ENCODE results near the gene TLCD2. TPM values are rescaled to one million over a fixed set of nuclear protein-coding genes. Genes with fewer than 3 reads are reported as not detected.

TLCD2 gene
- total and polyA plus RNA-seq, 2 of the 13 experiments (the other 11 are each of a cell fraction or from before 2014, with no cell fraction given), result 0.90 to 1.1 TPM

DNA sequence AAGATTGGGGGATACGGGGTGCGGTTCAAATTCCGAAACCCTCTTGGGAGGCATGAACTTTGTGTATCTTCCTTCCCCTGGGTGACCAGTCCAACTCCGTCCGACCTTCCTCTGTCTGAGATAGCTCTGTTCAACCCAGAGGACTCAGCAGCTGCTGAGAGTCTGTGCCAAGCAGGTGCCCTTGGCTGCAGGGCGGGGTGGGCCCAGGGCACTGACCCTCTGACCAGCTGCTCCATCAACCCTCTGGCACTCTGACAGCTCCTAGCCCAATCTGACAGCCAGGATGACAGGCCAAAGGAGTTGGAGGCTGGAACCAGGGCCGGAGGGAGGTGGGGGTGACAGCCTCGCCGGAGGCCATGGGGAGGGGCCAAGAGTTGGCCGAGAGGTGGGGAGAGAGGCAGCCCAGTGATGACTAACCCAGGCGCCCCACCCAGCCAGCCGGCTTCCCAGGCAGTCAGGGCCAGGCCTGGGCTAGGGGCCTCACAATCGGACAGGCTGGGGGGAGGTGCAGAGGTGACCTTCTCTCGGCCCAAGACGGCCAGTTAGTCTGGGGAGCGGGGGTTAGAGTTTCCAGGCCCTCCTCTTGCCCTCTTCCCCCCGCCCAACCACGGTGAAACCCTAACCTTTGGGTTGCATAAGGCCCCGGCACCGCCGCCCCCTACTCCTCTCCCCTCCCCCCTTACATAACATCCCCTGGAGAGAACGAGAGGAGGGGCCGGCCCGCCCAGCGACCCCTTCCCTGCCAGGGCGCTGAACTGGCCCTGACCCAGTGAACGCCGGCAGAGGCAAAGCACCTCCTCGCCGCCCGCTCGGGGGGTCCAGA lies 5.0 kb upstream of the TLCD2 start (continued):
- TF ChIP-seq, protein P1, sequence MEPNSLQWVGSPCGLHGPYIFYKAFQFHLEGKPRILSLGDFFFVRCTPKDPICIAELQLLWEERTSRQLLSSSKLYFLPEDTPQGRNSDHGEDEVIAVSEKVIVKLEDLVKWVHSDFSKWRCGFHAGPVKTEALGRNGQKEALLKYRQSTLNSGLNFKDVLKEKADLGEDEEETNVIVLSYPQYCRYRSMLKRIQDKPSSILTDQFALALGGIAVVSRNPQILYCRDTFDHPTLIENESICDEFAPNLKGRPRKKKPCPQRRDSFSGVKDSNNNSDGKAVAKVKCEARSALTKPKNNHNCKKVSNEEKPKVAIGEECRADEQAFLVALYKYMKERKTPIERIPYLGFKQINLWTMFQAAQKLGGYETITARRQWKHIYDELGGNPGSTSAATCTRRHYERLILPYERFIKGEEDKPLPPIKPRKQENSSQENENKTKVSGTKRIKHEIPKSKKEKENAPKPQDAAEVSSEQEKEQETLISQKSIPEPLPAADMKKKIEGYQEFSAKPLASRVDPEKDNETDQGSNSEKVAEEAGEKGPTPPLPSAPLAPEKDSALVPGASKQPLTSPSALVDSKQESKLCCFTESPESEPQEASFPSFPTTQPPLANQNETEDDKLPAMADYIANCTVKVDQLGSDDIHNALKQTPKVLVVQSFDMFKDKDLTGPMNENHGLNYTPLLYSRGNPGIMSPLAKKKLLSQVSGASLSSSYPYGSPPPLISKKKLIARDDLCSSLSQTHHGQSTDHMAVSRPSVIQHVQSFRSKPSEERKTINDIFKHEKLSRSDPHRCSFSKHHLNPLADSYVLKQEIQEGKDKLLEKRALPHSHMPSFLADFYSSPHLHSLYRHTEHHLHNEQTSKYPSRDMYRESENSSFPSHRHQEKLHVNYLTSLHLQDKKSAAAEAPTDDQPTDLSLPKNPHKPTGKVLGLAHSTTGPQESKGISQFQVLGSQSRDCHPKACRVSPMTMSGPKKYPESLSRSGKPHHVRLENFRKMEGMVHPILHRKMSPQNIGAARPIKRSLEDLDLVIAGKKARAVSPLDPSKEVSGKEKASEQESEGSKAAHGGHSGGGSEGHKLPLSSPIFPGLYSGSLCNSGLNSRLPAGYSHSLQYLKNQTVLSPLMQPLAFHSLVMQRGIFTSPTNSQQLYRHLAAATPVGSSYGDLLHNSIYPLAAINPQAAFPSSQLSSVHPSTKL (CRISPR knock-in tag; IDR thresholded peaks at IDR 0.05), result 0 out of 2 replicates have a peak, but pooled peaks have one; percentile 39
- TF ChIP-seq NR2F1 (CRISPR knock-in tag; IDR thresholded peaks at IDR 0.05) (no peak; a peak in 1 of 4 replicates), PHF21A (CRISPR knock-in tag; IDR thresholded peaks at IDR 0.05) (peak; percentile 9; the same call in 1 of the 2 replicates), ZNF563 (CRISPR knock-in tag; IDR thresholded peaks at IDR 0.05) (no peak), ZNF629 (CRISPR knock-in tag; conservative IDR thresholded peaks at IDR 0.05) (no peak), FOXK1 (CRISPR knock-in tag; IDR thresholded peaks at IDR 0.05; ENCODE audit: borderline replicate concordance, low read depth) (0 out of 2 replicates have a peak, but pooled peaks have one; percentile 4), ZNF10 (CRISPR knock-in tag; IDR thresholded peaks at IDR 0.05; ENCODE audit: borderline replicate concordance, low read depth) (no peak), ZNF230 (CRISPR knock-in tag; IDR thresholded peaks at IDR 0.05) (no peak), RAD21 (CRISPR knock-in tag; IDR thresholded peaks at IDR 0.05) (no peak), CBFB (CRISPR knock-in tag; IDR thresholded peaks at IDR 0.05) (peak; percentile 35; the same call in 1 of the 2 replicates), MIER3 (CRISPR knock-in tag; IDR thresholded peaks at IDR 0.05; ENCODE audit: borderline replicate concordance) (0 out of 2 replicates have a peak, but pooled peaks have one; percentile 21), ZNF205 (CRISPR knock-in tag; IDR thresholded peaks at IDR 0.05) (0 out of 2 replicates have a peak, but pooled peaks have one; percentile 18), IRF2 (CRISPR knock-in tag; IDR thresholded peaks at IDR 0.05) (peak; percentile 50; the same call in 1 of the 2 replicates), NCOR1 (IDR thresholded peaks at IDR 0.05; ENCODE audit: borderline replicate concordance, low read length) (0 out of 2 replicates have a peak, but pooled peaks have one; percentile 9), GTF3A (CRISPR knock-in tag; conservative IDR thresholded peaks at IDR 0.05) (0 out of 2 replicates have a peak, but pooled peaks have one; percentile 36)
- TF ChIP-seq, protein P2, sequence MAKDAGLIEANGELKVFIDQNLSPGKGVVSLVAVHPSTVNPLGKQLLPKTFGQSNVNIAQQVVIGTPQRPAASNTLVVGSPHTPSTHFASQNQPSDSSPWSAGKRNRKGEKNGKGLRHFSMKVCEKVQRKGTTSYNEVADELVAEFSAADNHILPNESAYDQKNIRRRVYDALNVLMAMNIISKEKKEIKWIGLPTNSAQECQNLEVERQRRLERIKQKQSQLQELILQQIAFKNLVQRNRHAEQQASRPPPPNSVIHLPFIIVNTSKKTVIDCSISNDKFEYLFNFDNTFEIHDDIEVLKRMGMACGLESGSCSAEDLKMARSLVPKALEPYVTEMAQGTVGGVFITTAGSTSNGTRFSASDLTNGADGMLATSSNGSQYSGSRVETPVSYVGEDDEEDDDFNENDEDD (CRISPR knock-in tag; IDR thresholded peaks at IDR 0.05; ENCODE audit: borderline replicate concordance), result 0 out of 2 replicates have a peak, but pooled peaks have one; percentile 15
- TF ChIP-seq, protein P3, sequence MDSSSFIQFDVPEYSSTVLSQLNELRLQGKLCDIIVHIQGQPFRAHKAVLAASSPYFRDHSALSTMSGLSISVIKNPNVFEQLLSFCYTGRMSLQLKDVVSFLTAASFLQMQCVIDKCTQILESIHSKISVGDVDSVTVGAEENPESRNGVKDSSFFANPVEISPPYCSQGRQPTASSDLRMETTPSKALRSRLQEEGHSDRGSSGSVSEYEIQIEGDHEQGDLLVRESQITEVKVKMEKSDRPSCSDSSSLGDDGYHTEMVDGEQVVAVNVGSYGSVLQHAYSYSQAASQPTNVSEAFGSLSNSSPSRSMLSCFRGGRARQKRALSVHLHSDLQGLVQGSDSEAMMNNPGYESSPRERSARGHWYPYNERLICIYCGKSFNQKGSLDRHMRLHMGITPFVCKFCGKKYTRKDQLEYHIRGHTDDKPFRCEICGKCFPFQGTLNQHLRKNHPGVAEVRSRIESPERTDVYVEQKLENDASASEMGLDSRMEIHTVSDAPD (CRISPR knock-in tag; IDR thresholded peaks at IDR 0.05), result 0 out of 2 replicates have a peak, but pooled peaks have one; percentile 37
- TF ChIP-seq, protein P4, sequence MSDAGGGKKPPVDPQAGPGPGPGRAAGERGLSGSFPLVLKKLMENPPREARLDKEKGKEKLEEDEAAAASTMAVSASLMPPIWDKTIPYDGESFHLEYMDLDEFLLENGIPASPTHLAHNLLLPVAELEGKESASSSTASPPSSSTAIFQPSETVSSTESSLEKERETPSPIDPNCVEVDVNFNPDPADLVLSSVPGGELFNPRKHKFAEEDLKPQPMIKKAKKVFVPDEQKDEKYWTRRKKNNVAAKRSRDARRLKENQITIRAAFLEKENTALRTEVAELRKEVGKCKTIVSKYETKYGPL (CRISPR knock-in tag; IDR thresholded peaks at IDR 0.05), result 0 out of 2 replicates have a peak, but pooled peaks have one; percentile 72
- TF ChIP-seq, protein P5, sequence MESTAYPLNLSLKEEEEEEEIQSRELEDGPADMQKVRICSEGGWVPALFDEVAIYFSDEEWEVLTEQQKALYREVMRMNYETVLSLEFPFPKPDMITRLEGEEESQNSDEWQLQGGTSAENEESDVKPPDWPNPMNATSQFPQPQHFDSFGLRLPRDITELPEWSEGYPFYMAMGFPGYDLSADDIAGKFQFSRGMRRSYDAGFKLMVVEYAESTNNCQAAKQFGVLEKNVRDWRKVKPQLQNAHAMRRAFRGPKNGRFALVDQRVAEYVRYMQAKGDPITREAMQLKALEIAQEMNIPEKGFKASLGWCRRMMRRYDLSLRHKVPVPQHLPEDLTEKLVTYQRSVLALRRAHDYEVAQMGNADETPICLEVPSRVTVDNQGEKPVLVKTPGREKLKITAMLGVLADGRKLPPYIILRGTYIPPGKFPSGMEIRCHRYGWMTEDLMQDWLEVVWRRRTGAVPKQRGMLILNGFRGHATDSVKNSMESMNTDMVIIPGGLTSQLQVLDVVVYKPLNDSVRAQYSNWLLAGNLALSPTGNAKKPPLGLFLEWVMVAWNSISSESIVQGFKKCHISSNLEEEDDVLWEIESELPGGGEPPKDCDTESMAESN (CRISPR knock-in tag; conservative IDR thresholded peaks at IDR 0.05), result peak; percentile 27; the same call in 1 of the 2 replicates

All from HepG2 (cell line).